ENCODE data around the gene TBC1D26.
"Not testable (repeated sequence)": the region's sequence is repeated elsewhere in the genome, so short reads cannot be mapped to it uniquely, and the experiment has no call there.

Gene TBC1D26

GRCh38 chr17:15744074-15744676 lies 12.1 kb downstream of the TBC1D26 start:
- no peak for DNase-seq

- DNase-seq: no peak
Observed at GRCh38 chr17:15744885-15745284, 12.8 kb downstream of the TBC1D26 start.

DNA sequence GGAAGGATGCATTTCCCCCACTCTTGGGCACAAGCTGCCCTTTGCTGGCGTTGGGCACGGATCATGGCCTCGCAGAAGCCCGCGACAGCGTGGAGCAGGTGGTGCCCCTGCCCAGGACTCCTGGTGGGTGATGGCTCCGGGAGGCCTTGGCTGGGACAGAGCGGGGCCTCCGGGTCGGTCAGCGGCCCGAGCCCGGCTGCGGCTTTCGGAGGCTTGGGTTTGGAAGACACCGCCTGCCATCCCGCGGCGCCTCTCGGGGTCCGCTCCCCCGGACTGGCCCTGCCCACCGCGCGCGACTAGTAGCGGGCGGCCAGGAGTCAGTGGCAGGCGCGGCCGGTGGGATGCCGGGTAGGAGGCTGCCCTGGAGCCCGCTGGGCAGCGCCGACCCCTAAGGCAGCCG lies 17.3 kb downstream of the TBC1D26 start:
- not testable (repeated sequence) for DNase-seq

- DNase-seq: not testable (repeated sequence)
Observed at GRCh38 chr17:15768865-15769533, 36.9 kb downstream of the TBC1D26 start.

DNA sequence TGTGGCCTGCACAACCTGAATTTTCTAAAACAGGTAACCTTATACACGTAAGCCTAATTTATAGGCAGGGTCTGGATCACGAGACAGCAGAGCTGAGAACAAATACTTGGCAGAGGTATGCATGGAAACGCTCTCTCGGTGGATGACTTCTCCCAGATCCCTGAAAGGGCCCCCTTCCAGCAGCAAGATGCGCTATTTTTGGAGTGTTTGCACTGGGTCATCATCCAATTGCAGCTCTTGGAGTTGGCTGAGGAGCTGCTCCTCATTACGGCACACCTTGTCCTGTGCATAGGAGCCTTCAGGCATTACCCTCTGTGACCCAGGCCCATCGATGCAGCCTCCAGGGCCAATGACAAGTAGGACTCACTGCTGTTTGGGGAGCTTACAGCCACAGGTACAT lies 38.6 kb downstream of the TBC1D26 start:
- not testable (repeated sequence) for DNase-seq

- DNase-seq: no peak
Observed at GRCh38 chr17:15776871-15777270, 44.8 kb downstream of the TBC1D26 start.

DNA sequence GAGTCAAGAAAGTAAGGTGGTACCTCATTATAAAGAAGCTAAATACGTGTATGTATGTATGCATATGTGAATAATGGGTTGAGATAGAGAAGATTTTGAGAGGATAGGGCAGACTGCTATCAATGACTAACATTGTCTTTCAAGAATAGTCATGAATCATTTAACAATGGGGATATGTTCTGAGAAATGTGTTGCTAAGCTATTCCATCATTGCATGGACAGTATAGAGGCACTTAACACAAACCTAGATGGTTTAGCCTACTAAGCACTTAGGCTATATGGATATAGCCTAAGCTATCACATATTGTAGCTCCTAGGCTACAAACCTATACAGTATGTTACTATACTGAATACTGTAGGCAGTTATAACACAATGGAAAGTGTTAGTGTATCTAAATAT lies 45.2 kb downstream of the TBC1D26 start:
- DNase-seq: no peak

GRCh38 chr17:15777717-15778116 lies 45.6 kb downstream of the TBC1D26 start:
- no peak for DNase-seq

DNA sequence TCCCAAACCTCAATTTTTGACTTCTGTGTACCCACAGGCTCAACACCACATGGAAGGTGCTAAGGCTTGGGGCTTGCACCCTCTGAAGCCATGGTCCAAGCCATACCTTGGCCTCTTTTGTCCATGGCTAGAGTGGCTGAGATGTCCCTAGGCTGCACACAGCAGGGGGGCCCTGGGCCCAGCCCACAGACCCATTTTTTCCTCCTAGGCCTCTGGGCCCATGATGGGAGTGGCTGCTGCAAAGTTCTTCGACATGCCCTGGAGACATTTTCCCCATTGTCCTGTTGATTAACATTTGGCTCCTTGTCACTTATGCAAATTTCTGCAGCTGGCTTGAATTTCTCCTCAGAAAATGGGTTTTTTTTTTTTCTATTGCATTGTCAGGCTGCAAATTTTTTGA lies 47.0 kb downstream of the TBC1D26 start:
- DNase-seq: no peak

DNA sequence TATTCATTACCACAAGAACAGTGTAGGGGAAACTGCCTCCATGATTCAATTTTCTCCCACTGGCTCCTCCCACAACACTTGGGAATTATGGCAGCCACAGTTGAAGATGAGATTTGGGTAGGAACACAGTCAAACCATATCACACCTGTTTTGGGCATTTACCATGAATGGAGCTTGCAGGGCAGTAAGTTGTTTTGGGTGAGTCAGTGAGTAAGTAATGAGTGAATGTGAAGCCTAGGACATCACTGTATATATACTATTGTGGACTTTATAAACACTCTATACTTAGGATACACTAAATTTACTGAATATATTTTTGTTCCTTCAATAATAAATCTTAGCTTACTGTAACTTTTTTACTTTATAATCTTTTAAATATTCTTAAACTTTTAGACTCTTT lies 48.1 kb downstream of the TBC1D26 start:
- DNase-seq: no peak

DNA sequence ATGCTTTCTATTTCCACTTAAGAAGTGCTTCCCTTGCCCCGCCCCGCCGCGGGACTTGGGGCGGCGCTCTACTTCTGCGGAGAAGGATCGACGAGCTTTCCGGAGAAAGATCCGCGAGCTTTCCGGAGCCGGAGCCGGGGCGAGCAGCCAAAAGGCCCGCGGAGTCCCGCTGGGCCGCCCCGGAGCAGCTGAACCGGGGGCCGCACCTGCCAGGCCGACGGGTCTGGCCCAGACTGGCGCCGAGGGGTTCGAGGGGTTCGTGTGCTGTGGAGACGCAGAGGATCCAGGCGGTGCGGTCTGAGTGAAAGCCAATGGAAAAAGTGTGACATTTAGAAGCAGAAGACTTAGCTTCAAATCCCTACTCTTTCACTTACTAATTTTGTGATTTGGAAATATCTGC lies 50.8 kb downstream of the TBC1D26 start:
- DNase-seq: no peak

DNA sequence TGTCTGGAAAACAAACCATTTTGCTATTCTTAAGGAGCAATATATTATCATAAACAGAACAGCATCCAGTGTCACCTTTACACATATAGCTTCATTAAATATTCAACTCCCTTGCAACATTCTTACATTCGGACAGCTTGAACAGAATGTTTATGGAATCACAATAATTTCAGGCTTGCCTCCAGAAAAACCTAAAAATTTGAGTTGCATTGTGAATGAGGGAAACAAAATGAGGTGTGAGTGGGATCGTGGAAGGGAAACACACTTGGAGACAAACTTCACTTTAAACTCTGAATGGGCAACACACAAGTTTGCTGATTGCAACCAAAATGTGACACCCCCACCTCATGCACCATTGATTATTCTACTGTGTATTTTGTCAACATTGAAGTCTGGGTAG lies 51.4 kb downstream of the TBC1D26 start:
- no peak for DNase-seq

- not testable (repeated sequence) for DNase-seq
Observed at GRCh38 chr17:15784351-15784750, 52.3 kb downstream of the TBC1D26 start.

GRCh38 chr17:15787363-15788075 lies 55.4 kb downstream of the TBC1D26 start:
- not testable (repeated sequence) for DNase-seq

GRCh38 chr17:15788365-15788764 lies 56.3 kb downstream of the TBC1D26 start:
- not testable (repeated sequence) for DNase-seq

Measured in amniotic stem cell (primary cell).